ENCODE results near the gene RPS18.
"Not testable (repeated sequence)": the region's sequence is repeated elsewhere in the genome, so short reads cannot be mapped to it uniquely, and the experiment has no call there.

RPS18 gene

DNA sequence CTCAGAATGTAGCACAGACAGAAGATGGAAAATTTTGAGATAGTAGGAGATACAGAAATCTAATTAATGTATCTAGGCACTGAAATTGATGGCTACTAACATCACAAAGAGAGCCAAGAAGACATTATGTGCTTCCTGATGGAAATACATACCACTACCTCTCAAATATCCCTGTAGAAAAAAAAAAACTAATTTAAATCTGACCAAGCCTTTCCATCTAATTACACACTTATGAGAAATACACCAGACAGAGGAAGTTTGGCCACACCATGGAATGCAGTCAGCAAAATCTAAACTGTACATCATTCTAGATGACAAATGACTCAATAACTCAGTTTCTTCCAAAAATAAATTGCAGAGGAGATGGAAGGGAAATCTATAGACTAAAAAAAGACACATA lies 19.1 kb upstream of the RPS18 start:
- H3K9me3 Mint-ChIP-seq: no peaks in the 10 kb centered on the region
- H3K36me3 Mint-ChIP-seq: peaks cover 10% of the 10 kb centered on the region
- H3K27ac Mint-ChIP-seq: no peak overlapping the region
- H3K27me3 Mint-ChIP-seq: no peaks in the 10 kb centered on the region
- peaks cover 37% of the 10 kb centered on the region for H3K4me1 Mint-ChIP-seq
- H3K4me3 Mint-ChIP-seq: no peak overlapping the region

GRCh38 chr6:33254591-33254990 lies 17.3 kb upstream of the RPS18 start:
- Mint-ChIP-seq H3K4me3 (no peak overlapping the region), H3K27ac (no peak overlapping the region), H3K36me3 (peaks cover 10% of the 10 kb centered on the region), H3K4me1 (peaks cover 26% of the 10 kb centered on the region), H3K9me3 (no peaks in the 10 kb centered on the region), H3K27me3 (no peaks in the 10 kb centered on the region)

DNA sequence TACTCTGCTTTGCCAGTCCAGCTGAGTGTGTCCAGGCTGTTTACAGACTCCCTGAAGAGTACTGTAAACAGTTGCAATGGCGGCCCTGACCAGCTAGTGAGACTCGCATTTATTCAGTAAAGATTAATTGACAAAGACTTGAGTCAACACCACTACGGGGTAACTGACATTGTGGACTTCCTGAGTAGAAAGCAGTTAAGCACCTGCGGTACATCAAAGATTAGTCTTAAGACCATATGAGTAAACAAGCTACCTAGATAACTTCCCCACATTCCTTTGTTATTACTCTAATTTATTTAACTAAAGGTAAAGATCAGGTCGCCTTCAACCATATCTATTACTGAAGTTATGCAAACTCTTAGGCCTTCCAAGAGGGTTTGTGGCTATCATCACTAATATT lies 12.8 kb upstream of the RPS18 start:
- no peaks in the 10 kb centered on the region for H3K27me3 Mint-ChIP-seq
- H3K27ac Mint-ChIP-seq: no peak overlapping the region
- H3K4me1 Mint-ChIP-seq: peaks cover 9% of the 10 kb centered on the region
- peaks cover 11% of the 10 kb centered on the region for H3K36me3 Mint-ChIP-seq
- no peak overlapping the region for H3K4me3 Mint-ChIP-seq
- H3K9me3 Mint-ChIP-seq: no peaks in the 10 kb centered on the region

DNA sequence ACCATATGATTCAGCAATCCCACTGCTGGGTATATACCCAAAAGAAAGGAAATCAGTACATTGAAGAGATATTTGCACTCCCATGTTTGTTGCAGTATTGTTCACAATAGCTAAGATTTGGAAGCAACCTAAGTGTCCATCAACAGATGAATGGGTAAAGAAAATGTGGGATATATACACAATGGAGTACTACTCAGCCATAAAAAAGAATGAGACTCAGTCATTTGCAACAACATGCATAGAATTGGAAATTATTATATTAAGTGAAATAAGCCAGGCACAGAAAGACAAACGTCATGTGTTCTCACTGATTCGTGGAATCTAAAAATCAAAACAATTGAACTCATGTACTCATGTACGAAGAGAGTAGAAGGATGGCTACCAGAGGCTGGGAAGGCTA lies 9.4 kb upstream of the RPS18 start:
- not testable (repeated sequence) for H3K27ac Mint-ChIP-seq, H3K4me1 Mint-ChIP-seq, H3K4me3 Mint-ChIP-seq, H3K27me3 Mint-ChIP-seq, H3K9me3 Mint-ChIP-seq
- H3K36me3 Mint-ChIP-seq: peaks cover 11% of the 10 kb centered on the region

DNA sequence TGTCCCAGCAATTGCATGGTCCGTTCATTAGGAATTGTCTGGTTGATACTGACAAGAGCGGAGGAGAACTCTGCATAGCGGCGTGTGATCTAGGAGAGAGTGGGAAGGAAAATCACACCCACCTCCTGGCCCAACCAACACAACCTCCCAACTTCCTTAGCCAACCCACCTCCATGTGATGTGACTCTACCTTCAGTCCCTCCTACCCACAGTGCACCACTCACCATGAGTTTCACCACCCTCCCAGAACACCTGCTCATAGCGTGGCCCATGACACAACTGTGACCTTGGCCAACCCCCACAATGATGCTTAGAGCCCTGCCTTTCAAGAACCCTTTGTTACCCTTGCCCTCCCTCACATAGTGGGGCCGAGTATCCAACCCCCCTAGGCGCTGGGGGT lies 7.9 kb upstream of the RPS18 start:
- Mint-ChIP-seq H3K9me3 (no peaks in the 10 kb centered on the region), H3K27ac (peak overlapping the region; percentile 18), H3K4me3 (no peak overlapping the region), H3K36me3 (peaks cover 18% of the 10 kb centered on the region), H3K4me1 (peaks cover 14% of the 10 kb centered on the region), H3K27me3 (no peaks in the 10 kb centered on the region)

DNA sequence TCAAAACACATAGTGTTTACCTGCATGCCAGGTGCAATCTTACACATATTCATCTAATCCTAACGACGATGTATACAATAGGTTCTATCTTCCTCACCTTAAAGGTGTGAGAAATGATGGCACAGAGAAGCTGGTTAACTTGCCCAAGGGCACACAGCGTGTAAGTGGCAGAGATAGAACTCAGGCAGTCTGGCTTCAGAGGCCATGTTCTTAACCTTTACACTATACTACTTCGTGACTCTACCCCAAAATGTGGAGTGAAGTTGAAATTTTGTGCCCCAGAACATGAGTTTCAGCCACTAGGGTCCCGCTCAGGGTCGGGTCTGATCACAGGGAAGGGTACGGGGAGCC lies 783 bp upstream of the RPS18 start:
- Mint-ChIP-seq H3K36me3 (peaks cover 36% of the 10 kb centered on the region), H3K4me1 (peaks cover 43% of the 10 kb centered on the region), H3K27me3 (no peaks in the 10 kb centered on the region), H3K9me3 (no peaks in the 10 kb centered on the region), H3K4me3 (peak overlapping the region; percentile 96), H3K27ac (peak overlapping the region; percentile 99)

DNA sequence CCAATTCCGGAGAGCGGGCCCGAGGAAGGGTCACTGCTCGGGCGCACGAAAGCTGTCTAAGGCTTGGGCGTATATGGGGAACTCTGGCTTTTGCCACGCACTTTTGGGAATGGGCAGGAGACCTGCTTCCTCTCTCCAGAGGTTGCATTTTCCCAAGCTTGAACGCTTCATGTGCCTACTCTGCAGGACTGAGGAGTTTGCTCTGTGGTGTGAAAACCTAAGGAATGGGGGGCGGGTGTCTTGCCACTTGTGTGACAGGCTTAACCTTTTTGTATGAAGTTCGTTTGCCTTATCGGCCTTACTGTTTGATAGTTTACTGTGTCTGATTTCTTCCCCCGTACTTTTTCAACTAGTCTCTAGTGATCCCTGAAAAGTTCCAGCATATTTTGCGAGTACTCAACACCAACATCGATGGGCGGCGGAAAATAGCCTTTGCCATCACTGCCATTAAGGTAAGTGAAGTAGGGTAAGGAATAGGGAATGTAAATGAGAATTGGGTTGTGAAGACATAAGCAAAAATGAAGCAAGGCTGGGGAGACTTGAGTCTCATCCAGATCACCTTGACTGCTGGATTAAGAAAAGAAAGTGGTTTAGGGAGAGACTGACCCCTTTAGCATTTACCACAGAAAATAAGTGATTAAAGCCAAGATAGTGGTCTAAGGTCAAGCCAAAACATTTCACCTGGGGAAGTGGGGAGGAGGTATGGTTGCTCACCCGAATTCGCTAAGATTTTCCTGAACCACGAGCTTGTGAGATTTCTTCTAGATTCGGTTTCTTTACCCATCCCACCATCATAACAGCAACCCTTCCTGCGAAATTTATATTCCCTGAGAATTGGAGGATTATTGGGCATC lies 627 bp downstream of the RPS18 start:
- Mint-ChIP-seq H3K27me3 (no peaks in the 10 kb centered on the region), H3K27ac (peak overlapping the region; percentile 99), H3K4me1 (peaks cover 49% of the 10 kb centered on the region), H3K36me3 (peaks cover 42% of the 10 kb centered on the region), H3K4me3 (peak overlapping the region; percentile 96), H3K9me3 (no peaks in the 10 kb centered on the region)

GRCh38 chr6:33273129-33273923 lies 1.5 kb downstream of the RPS18 start:
- Mint-ChIP-seq H3K4me1 (peaks cover 54% of the 10 kb centered on the region), H3K27ac (peak overlapping the region; percentile 99), H3K4me3 (peak overlapping the region; percentile 96), H3K27me3 (no peaks in the 10 kb centered on the region), H3K36me3 (peaks cover 40% of the 10 kb centered on the region), H3K9me3 (no peaks in the 10 kb centered on the region)

DNA sequence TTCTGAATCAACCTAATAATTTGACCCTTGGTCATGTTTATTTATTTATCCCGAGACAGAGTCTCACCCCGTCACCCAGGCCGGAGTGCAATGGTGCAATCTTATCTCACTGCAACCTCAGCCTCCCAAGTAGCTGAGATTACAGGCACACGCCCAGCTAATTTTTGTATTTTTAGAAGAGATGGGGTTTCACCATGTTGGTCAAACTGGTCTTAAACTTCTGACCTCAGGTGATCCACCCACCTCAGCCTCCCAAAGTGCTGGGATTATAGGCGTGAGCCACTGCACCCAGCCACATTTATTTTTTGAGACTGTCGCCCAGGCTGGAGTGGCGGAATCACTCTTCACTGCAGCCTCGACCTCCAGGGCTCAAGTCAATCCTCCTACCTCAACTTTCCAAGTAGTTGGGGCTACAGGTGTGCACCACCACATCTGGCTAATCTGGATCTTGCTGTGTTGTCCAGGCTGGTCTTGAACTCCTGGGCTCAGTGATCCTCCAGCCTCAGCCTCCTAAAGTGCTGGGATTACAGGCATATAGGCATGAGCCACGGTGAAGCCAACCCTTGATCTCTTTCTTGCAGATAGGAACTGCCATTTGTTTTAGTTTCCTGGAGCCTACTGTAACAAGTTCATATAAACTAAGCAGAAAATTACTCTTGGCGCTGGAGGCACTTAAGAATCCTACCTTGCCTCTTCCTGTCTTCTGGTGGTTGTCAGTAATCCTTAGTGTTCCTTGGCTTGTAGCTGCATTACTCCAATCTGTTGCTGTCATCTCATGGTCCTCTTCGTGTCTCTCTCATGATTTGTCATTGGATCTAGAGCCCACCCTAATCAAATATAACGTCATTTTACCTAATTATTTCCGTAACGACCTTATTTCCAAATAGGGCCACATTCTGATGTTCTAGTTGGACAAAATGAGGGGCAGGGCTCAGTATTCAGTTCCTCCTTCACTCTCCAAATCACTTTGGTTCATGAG lies 2.3 kb downstream of the RPS18 start:
- peaks cover 53% of the 10 kb centered on the region for H3K4me1 Mint-ChIP-seq
- no peaks in the 10 kb centered on the region for H3K27me3 Mint-ChIP-seq
- H3K27ac Mint-ChIP-seq: peak overlapping the region; percentile 99
- H3K4me3 Mint-ChIP-seq: peak overlapping the region; percentile 96
- no peaks in the 10 kb centered on the region for H3K9me3 Mint-ChIP-seq
- H3K36me3 Mint-ChIP-seq: peaks cover 35% of the 10 kb centered on the region

DNA sequence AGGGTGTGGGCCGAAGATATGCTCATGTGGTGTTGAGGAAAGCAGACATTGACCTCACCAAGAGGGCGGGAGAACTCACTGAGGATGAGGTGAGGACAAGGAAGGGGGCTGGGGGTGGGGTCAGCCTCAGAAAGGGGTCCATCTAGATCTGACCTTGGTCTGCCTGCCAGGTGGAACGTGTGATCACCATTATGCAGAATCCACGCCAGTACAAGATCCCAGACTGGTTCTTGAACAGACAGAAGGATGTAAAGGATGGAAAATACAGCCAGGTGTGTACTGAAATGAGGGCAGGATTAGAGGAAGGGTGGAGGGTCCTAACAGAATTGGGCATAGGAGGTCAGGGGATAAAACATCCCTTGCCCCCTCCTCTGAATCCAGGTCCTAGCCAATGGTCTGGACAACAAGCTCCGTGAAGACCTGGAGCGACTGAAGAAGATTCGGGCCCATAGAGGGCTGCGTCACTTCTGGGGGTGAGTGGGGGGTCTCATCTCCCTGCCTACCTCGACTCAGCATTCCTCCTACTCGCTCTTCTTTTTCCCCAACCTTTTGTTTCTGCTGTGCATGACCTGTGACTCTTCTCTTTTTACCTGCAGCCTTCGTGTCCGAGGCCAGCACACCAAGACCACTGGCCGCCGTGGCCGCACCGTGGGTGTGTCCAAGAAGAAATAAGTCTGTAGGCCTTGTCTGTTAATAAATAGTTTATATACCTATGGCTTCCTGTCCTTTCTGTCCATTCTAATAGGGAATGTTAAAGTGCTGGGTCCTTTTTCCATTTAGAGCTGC lies 4.1 kb downstream of the RPS18 start:
- Mint-ChIP-seq H3K4me1 (peaks cover 40% of the 10 kb centered on the region), H3K36me3 (peaks cover 35% of the 10 kb centered on the region), H3K27ac (peak overlapping the region; percentile 96), H3K4me3 (peak overlapping the region; percentile 96)
- not testable (repeated sequence) for H3K27me3 Mint-ChIP-seq, H3K9me3 Mint-ChIP-seq

DNA sequence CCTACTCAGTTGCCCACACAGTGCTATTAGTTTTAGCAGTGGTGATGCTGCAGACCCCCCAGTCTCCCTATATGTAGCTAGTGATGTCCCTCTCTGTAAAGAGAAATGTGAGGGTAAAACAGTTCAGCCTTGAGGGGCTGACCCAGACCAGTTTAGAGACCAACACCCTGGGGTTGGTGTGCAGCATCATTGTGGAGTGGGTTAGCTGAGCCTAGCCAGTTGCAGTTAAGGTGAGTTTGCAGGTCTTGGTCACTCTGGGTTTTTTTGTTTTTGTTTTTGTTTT lies 4.6 kb downstream of the RPS18 start:
- Mint-ChIP-seq H3K36me3 (peaks cover 35% of the 10 kb centered on the region), H3K9me3 (no peaks in the 10 kb centered on the region), H3K4me3 (peak overlapping the region; percentile 96), H3K4me1 (peaks cover 40% of the 10 kb centered on the region), H3K27ac (peak overlapping the region; percentile 96), H3K27me3 (no peaks in the 10 kb centered on the region)

DNA sequence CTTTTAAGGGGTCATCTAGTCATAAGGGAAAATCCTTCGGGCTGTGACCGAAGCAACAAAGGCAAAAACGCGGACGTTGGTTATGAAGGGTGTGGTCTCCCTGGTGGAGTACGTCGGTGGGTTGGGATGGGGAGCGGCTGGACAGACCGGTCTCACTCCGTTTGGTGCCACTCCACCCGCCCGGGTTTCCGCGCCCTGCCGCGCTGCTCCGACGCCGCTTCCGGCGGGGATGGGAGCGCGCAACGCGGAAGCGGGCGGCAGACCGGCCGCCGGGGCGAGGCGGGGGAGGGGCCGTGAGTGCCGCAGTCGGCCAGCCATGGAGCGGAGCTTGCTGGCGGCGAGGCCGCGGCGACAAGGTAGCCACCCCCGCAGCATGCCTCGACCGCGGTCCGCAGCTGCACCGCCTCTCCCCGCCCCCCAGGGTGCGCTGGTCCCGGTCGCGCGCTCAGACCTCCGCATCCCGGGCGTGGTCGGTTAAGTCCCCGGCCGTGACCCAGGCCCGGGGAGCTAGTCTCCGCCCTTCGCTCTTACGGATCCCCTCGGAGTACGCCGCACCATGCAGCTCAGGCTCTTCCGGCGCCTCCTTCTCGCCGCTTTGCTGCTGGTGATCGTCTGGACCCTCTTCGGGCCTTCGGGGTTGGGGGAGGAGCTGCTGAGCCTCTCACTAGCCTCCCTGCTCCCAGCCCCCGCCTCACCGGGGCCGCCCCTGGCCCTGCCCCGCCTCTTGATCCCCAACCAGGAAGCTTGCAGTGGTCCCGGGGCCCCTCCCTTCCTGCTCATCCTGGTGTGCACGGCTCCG lies 5.2 kb downstream of the RPS18 start, which contains the start of gene B3GALT4:
Gene B3GALT4 (plus strand): TSS at position 260 of the 799 bp plus-strand sequence. CDS start 297 bp downstream, at position 557.
- Mint-ChIP-seq H3K36me3 (peaks cover 35% of the 10 kb centered on the region), H3K4me3 (peak within 1 kb of the TSS; percentile 96), H3K9me3 (no peaks in the 10 kb centered on the region), H3K27ac (peak within 1 kb of the TSS; percentile 96), H3K27me3 (no peaks in the 10 kb centered on the region), H3K4me1 (peaks cover 40% of the 10 kb centered on the region)

DNA sequence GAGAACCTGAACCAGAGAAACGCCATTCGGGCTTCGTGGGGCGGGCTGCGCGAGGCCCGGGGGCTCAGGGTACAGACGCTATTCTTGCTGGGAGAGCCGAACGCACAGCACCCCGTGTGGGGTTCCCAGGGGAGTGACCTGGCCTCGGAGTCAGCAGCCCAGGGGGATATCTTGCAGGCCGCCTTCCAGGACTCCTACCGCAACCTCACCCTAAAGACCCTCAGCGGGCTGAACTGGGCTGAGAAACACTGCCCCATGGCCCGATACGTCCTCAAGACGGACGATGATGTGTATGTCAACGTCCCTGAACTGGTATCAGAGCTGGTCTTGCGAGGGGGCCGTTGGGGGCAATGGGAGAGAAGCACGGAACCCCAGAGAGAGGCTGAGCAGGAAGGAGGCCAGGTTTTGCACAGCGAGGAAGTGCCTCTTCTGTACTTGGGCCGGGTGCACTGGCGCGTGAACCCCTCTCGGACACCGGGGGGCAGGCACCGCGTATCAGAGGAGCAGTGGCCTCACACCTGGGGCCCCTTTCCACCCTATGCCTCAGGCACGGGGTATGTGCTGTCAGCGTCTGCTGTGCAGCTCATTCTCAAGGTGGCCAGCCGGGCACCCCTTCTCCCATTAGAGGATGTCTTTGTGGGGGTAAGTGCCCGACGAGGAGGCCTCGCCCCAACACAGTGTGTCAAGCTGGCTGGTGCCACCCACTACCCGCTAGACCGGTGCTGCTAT lies 6.0 kb downstream of the RPS18 start:
- Mint-ChIP-seq H3K9me3 (no peaks in the 10 kb centered on the region), H3K27ac (peak overlapping the region; percentile 88), H3K4me3 (peak overlapping the region; percentile 85), H3K4me1 (peaks cover 36% of the 10 kb centered on the region), H3K36me3 (peaks cover 30% of the 10 kb centered on the region), H3K27me3 (no peaks in the 10 kb centered on the region)

GRCh38 chr6:33278392-33278741 lies 6.5 kb downstream of the RPS18 start:
- Mint-ChIP-seq H3K4me1 (peaks cover 36% of the 10 kb centered on the region), H3K4me3 (peak overlapping the region; percentile 4), H3K9me3 (no peaks in the 10 kb centered on the region), H3K36me3 (peaks cover 26% of the 10 kb centered on the region), H3K27ac (peak overlapping the region; percentile 35), H3K27me3 (no peaks in the 10 kb centered on the region)

Measured in activated naive CD4-positive, alpha-beta T cell treated with anti-CD3 and anti-CD28 coated beads, Interleukin-2, amount 50 U/mL, for 24 hours (primary cell).